Cardiac muscle cell (in vitro differentiated cells and primary cell): ENCODE data around the gene ZNF541. TPM values are rescaled to one million over a fixed set of nuclear protein-coding genes. Genes with fewer than 3 reads are reported as not detected.

Experiments used
- DNase-seq, 2 donors: peaks; one replicate each; pipeline versions ENCODE4 v3.0.0 to v3.0.0-alpha.2; 2010 to 2017; ENCODE audit warnings: low read depth in 1 of 2, low spot score in 1 of 2
- H3K27ac ChIP-seq: fragments of 200-600 bp; sonication (generic); 2 replicates; pipeline ENCODE4 v1.5.1; 2016
- H3K27me3 ChIP-seq: fragments of 200-600 bp; sonication (generic); 2 replicates; pipeline ENCODE4 v1.6.0; 2016; ENCODE audit warnings: control low read depth
- H3K36me3 ChIP-seq: fragments of 200-600 bp; sonication (generic); 2 replicates; pipeline ENCODE4 v1.5.1; 2016; ENCODE audit warnings: control low read depth
- H3K4me1 ChIP-seq: fragments of 200-600 bp; sonication (generic); 2 replicates; pipeline ENCODE4 v1.8.1; 2017; ENCODE audit warnings: low read depth, mild to moderate bottlenecking, mixed run types
- H3K4me3 ChIP-seq: fragments of 200-600 bp; sonication (generic); 2 replicates; pipeline ENCODE4 v1.5.1; 2016; ENCODE audit warnings: mild to moderate bottlenecking
- H3K9me3 ChIP-seq: fragments of 200-600 bp; sonication (generic); 2 replicates; pipeline ENCODE4 v1.5.1; 2017; ENCODE audit warnings: low read depth, mild to moderate bottlenecking, control low read depth
- polyA plus RNA-seq: library from polyadenylated mRNA; unstranded; fragments of >200 nt; fragmentation: Nextera tagmentation; extraction: Ambion mirVana; gene quantifications from 2 replicates; pipeline ENCODE4 v1.2.1, GENCODE V29; 2016
- total RNA-seq: library from RNA; depleted of rRNA; stranded (reverse); fragments of >200 nt; gene quantifications from 2 replicates; pipeline ENCODE4 v1.2.3, GENCODE V29; 2016
- TF ChIP-seq, protein P1 (sequence below): IDR thresholded peaks from 2 replicates; pipeline ENCODE4 v1.5.1; 2012; ENCODE audit warnings: low read depth, mild to moderate bottlenecking, low read length

The ZNF541 gene
- total and polyA plus RNA-seq, 2 experiments from 2014 or later: not detected

DNA sequence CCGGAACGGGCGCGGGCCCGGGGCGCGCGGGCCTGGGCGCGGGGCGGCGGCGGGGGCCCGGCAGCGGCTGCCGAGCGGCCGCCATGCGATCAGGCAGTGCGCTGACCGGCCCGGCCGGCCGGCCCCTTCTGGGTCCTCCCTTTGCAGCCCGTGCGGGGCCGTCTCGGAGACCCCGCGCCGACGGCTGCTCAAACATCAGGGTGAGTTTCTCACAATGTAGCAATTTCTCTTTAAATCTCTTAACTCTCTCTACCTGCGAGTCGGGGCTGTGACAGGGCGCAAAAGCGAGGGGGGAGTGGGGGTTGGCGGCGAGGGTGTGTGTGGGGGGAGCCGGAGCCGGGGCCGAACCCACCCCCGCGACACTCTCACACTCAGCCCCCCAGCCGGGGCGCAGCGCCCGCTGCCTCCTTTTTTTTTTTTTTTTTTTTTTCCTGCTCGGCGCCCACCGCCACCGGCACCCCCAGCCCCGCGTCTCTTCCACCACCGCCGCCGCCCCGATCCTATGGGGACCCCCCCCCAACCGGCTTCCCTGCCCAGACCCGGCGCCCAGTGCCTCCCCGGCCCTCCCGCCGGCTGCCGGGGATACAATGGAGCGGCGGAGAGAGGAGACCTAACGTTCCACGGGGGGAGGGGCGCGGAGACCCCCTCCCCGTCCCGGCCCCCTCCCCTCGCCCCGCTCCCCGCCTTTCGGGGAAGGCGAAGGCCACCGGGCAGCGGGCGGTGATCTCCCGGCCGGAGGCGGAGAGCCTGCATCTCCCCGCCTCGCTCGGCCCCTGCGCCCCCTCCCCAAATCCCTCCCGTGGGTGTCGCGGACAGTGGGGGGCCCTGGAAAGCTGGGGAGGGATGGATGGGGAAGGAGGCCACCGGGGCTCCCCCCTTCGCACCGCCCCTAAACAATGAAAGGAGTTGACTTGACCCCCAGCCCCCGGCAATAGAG lies 36.3 kb upstream of the ZNF541 start, which contains the start of gene BICRA:
TSS of gene BICRA (plus strand) at position 166 of the 937 bp plus-strand sequence. CDS start 64,441 bp downstream, outside the sequence.
- Histone ChIP-seq H3K27me3 (no peaks in the 10 kb centered on the region), H3K36me3 (no peaks in the 10 kb centered on the region), H3K4me1 (peaks cover 4% of the 10 kb centered on the region), H3K9me3 (no peaks in the 10 kb centered on the region), H3K27ac (peak within 1 kb of the TSS; percentile 97), H3K4me3 (peak within 1 kb of the TSS; percentile 91)
- DNase-seq: peak; percentile 92
- TF ChIP-seq, protein P1, sequence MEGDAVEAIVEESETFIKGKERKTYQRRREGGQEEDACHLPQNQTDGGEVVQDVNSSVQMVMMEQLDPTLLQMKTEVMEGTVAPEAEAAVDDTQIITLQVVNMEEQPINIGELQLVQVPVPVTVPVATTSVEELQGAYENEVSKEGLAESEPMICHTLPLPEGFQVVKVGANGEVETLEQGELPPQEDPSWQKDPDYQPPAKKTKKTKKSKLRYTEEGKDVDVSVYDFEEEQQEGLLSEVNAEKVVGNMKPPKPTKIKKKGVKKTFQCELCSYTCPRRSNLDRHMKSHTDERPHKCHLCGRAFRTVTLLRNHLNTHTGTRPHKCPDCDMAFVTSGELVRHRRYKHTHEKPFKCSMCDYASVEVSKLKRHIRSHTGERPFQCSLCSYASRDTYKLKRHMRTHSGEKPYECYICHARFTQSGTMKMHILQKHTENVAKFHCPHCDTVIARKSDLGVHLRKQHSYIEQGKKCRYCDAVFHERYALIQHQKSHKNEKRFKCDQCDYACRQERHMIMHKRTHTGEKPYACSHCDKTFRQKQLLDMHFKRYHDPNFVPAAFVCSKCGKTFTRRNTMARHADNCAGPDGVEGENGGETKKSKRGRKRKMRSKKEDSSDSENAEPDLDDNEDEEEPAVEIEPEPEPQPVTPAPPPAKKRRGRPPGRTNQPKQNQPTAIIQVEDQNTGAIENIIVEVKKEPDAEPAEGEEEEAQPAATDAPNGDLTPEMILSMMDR: no peak

DNA sequence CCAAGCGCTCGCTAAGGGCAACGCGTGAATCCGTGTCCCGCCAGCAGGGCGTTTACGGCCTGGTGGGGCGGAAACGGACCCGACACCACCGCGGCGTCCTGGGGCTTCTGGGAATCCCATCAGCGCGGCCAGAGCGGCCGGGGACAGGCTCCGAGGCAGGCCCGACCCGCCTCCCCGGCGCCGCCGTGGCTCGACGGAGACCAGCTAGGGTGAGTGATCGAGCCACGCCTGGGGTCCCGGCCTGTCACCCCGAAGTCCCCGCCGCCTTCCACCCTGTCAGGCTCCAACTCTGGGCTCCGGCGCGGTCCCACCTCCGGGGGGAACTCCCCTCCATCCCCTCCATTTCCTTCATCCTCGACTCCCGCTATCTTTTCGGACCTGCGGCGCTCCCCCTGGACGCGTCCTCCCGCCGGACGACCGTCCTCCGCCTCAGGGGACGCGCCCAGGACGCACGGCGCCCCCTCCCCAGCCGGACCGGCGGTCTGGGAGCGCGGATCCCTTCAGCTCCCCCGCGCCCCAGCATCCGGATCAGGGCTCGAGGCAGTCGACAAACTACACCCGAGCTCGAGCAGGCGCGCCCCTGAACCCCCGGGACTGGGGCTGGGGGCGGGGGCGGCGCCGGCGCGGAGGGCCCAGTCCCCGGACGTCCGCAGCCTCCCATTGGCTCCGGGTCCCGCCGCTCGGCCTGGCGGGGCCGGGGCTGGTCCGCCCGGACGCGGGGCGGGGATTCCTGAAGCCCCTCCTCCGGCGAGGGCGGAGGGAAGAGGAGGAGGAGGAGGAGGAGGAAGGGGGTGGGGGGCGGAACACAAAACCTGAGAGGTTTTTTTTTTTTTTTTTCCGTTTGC lies 35.3 kb upstream of the ZNF541 start:
- Histone ChIP-seq H3K9me3 (no peaks in the 10 kb centered on the region), H3K4me1 (peaks cover 4% of the 10 kb centered on the region), H3K36me3 (no peaks in the 10 kb centered on the region), H3K27ac (peak overlapping the region; percentile 95), H3K4me3 (peak overlapping the region; percentile 91), H3K27me3 (no peaks in the 10 kb centered on the region)
- peak; percentile 96 to 97 for DNase-seq
- TF ChIP-seq, protein P1: no peak

DNA sequence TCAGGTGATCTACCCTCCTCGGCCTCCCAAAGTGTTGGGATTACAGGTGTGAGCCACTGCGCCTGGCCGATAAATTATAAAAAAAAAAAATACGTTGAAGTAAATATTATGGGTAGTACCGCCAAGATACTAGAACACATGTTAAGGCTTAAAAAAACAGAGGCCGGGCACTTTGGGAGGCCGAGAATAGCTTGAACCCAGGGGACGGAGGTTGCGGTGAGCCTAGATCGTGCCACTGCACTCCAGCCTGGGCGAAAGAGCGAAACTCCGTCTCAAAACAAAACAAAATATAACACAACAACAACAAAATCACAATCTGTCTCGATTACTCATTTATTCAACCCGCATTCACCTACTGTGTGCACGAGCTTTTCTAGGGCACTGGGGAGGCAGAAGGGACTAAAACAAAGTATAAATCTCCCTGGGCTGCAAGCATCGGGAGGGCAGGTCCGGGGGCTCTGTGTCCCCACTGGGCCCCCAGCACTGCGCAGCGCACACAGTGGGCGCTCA lies 34.7 kb upstream of the ZNF541 start:
- peak overlapping the region; percentile 95 for H3K27ac ChIP-seq
- H3K36me3 ChIP-seq: no peaks in the 10 kb centered on the region
- peak overlapping the region; percentile 91 for H3K4me3 ChIP-seq
- H3K4me1 ChIP-seq: no peaks in the 10 kb centered on the region
- no peaks in the 10 kb centered on the region for H3K27me3 ChIP-seq
- no peak for DNase-seq
- no peaks in the 10 kb centered on the region for H3K9me3 ChIP-seq
- TF ChIP-seq, protein P1: no peak

DNA sequence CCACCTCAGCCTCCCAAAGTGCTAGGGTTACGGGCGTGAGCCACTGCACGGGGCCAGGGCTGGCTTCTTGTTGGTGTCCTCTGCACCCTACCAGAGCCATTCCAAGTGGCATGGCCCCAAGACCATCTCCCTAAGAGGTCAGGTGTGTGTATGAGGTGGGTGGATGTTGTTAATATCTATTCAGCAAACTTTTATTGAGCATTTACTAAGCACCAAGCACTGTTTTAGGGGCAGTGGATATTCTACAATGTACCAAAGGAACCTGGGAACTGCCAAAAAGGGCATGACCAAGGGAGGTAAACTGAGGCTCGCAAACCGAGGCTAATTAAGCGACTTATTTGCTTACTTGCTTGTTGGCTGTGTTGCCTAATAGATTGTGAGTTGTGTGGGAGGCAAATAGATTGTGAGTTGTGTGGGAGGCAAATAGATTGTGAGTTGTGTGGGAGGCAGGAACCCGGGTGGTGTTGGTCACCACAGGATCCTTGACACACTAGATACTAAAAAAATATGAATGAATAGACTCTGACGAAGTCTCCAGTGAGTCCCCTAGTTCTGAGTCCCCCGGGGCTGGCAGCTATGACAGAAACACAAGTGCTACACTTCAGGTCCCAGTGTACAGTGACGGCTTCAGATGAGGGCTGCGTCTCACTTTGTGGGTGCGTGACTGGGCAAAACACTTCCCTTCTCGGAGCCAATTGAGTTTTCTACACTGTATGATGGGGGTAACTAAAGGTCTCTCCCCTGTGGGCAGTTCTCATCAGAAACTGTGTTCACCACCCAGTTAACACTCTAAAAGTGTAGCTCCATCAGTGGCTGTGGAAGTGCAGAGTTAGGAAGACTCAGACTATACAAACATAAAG lies 31.0 kb upstream of the ZNF541 start:
- peak overlapping the region; percentile 18 for H3K27ac ChIP-seq
- H3K9me3 ChIP-seq: no peaks in the 10 kb centered on the region
- no peak overlapping the region for H3K4me3 ChIP-seq
- no peaks in the 10 kb centered on the region for H3K36me3 ChIP-seq
- H3K4me1 ChIP-seq: peaks cover 4% of the 10 kb centered on the region
- TF ChIP-seq, protein P1: no peak
- DNase-seq: peak in 1 of 2 donors; percentile 20
- H3K27me3 ChIP-seq: no peaks in the 10 kb centered on the region
